HG02938 (cell line): ENCODE data around the gene KIF18A.
A peak's percentile ranks its signal among the peaks of the same experiment; 100 is the strongest.
"Not testable (repeated sequence)": the region's sequence is repeated elsewhere in the genome, so short reads cannot be mapped to it uniquely, and the experiment has no call there.

Experiments used
- ATAC-seq: cut with Tn5 transposase; IDR thresholded peaks from one replicate; pipeline ENCODE4 v1.9.1; 2021; ENCODE audit warnings: mild to moderate bottlenecking, moderate library complexity; ENCODE audit not compliant: unreplicated experiment

KIF18A gene

DNA sequence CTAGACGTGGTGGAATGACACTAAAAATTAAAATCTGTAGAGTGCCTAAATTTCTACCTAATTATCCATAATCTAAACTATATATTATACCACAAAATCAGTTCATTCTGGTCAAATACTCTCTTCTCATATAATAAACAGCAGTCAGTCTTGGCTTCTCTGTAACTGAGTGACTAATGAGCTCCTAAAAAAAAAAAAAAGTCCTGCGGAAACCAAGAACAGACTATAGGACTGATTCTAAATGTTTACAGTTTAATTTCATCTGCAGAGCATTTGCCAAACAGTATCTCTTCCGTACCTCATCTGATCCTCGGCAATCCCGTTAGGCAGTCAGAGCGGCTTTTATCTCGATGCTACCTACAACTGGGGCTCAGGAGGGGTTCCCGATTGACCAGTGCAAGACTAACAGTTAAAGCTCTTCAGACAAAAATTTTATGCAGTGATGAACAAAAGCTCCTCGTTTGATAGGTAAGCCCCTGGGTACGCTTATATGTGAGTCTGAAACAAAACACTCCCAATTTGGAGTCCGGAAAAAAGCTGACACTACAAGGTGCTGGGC lies 686 bp downstream of the KIF18A start:
- ATAC-seq = peak; percentile 1

DNA sequence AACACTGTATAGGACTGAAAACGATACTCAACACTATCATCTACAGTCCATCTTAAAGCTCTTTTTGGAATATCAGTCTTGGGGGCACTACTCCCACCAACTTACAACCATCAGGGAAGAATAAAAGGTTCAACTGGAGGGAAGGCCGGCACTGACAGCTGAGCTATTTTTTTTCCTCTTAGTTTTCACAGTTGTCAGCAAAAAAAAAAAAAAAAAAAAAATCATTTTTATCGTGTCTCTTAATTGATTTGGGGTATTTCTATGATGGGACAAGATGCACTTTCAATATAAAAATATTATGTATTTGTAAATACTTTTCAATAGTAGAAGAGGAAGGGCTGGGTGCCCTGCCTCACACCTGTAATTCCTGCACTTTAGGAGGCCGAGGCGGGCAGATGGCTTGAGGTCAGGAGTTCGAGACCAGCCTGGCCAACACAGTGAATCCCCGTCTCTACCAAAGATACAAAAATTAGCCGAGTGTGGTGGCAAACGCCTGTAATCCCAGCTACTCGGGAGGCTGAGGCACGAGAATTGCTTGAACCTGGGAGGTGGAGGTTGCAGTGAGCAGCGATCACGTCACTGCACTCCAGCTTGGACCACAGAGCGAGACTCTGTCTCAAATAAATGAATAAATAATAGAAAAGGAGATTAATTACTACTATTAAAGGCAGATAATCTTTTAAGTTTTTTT lies 1.5 kb downstream of the KIF18A start:
- no peak for ATAC-seq

- no peak for ATAC-seq
These were observed 2.1 kb downstream of the KIF18A start for GRCh38 chr11:28105869-28106268.

- ATAC-seq = no peak
These were observed 3.0 kb downstream of the KIF18A start for GRCh38 chr11:28104984-28105383.

- ATAC-seq = no peak
These were observed 3.5 kb downstream of the KIF18A start for GRCh38 chr11:28104425-28104824.

DNA sequence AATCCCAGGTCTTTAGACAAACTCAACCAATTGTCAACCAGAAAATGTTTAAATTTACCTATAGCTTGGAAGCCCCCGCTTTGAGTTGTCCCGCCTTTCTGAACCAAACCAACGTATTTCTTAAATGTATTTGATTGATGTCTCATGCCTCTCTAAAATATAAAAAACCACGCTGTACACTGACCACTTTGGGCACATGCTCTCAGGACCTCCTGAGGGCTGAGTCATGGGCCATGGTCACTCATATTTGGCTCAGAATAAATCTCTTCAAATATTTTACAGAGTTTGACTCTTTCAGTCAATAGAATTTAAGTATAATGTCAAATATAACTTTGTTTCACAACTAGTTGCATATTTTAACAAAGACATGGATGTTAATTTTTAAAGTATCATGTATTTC lies 5.7 kb downstream of the KIF18A start:
- not testable (repeated sequence) for ATAC-seq

- ATAC-seq = no peak
These were observed 7.3 kb downstream of the KIF18A start for GRCh38 chr11:28100665-28101064.

GRCh38 chr11:28099715-28100114 lies 8.2 kb downstream of the KIF18A start:
- ATAC-seq = no peak

DNA sequence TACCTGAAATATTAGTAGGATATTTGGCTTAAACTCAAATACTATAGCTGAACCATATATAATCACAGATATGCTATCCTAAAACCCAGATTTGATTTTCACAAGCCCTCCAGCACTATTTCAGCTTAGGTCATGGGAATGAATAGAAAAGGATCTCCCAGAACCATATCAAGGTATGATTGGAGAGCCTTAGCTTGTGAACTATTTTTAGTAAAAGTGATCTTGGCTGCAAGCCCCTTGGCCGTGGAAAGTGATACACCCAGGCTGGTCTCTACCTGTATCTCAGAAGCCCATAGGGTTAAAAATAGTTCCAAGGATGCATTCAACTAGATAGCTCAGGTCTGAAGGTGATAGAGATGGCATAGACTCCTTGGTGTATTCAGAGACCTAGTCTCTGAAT lies 9.7 kb downstream of the KIF18A start:
- ATAC-seq = no peak

DNA sequence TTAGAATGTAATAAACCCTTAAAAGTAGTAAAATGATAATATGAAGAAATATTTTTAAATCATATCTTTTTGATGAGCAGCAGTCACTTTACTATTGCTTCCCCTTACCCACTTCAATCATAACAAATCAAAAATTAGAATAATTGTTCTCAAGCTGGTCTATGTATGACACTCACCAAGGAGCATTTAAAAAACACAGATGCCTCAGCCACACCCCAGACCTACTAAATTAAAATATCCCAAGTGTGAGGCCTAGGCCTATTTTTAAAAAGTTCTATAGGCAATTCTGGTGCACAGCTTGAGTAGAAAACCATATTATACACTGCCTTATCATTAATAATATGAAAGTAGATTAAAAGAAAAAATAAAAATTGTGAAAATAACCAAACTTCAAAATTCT lies 15.2 kb downstream of the KIF18A start:
- no peak for ATAC-seq

DNA sequence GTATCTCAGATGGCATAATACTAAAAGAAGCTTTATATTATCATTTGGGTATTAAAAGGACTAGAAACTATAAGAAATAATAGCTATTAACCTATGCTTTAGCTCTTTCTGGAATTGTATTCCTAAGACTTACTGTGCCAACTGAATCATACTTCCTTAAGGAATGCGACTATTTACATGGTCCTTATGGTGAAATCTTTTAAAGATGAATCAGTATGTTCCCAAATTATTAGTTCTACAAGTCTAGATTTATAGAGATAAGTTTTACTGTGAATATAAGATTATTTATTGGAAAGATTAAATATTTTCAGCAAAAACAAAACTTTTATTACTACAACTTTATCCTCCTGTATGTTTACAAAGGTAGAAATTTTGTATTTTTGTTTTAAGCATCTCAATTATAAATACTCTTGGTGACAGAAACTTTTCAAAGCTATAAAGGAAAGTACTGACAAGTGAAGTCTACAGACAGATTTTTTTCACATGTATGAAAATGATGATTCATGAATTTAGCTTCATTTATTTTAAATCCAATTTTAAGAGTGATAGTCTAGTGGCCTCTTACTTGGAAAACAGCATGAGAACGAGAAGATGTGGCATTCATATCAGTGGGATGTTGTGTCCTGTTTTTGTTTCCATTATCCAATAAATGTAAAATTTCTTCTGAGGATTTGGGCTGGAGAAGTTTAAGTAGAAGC lies 17.8 kb downstream of the KIF18A start:
- no peak for ATAC-seq

DNA sequence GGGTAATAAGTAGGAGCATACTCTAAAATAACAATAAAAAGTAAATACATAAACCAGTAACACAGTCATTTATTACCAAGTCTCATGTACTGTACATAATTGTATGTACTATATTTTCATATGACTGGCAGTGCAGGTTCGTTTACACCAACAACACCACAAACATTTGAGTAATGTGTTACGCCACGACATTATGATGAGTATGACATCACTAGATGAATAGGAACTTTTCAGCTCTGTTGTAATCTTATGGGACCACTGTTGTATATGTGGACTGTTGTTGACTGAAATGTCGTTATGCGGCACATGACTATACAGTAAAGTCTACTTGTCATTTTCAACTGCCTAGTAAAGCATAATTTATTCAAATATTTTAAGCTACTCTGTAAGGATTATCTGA lies 18.6 kb downstream of the KIF18A start:
- no peak for ATAC-seq

- not testable (repeated sequence) for ATAC-seq
These were observed 20.3 kb downstream of the KIF18A start for GRCh38 chr11:28087693-28088092.

GRCh38 chr11:28087192-28087591 lies 20.8 kb downstream of the KIF18A start:
- ATAC-seq = not testable (repeated sequence)

DNA sequence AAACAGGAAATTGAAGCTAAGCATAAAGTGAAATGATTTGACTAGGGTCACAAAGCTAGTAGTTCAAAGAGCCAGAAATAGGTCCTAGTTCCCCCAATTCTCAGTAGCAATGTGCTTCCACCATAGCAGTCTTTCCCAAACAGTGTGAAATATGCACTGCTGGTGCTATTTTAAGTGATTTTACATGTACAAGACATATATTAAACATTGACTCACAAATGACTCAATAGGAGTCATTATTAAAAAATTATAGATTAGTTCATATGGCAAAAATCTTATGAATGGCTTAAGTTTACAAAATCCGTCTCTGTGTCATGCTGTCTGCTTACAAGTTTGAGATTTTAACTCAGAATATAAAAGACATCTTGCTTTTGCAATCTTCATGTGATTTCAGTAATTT lies 21.4 kb downstream of the KIF18A start:
- ATAC-seq = no peak

DNA sequence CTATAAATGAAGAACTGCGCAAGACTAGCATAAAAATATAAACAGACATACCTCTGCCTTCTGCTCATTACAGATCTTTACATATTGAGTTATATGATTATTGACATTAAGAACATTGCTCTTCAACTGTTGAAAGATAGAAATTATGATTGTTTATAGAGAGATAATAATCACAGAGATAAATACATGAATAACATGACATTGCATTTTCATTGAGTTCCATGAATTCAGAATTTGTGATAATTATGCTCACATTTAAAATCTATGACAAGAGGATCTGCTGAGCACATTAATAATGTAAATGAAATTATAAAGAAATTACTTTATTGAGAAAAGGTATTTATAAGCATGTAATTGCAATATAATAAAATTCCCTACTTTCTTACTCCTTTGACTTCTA lies 24.8 kb downstream of the KIF18A start:
- ATAC-seq = no peak

DNA sequence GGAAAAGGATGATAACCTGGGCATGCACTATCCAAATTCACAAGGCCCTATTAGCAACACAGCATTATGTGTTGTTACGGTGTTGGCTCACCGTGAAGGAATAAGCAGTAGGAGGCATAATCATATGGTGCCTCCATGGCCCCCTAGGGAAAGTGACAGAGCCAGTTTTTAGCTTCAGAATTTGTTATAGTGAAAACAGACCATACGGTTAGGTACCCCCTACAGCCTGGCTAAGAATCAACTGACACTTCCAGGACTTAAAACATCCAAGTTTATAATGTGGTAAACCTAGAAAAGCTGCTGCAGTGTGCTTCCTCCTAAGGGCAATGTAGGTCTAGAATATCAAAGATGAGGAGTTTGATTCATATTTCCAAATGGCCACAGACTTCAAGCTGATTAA lies 30.4 kb downstream of the KIF18A start:
- ATAC-seq = no peak

DNA sequence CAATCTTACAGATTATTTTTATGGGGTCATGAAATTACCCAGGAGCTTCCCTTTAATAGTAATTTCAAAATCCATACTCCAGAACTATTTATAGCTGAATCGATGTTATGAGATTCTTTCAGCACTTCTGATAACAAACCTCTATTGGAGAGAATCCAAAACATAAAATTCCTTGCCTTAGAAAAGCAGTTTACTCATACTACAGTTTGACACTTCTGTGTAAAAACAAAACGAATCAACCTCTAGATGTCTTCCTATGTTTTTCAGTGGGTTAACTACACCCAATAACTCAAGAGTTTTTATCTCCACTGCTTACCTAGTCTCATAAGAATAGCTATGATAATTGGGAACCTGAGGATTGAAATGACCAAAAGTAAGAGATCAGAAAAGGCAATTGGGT lies 35.6 kb downstream of the KIF18A start:
- ATAC-seq = no peak

- no peak for ATAC-seq
These were observed 36.7 kb downstream of the KIF18A start for GRCh38 chr11:28071305-28071704.

DNA sequence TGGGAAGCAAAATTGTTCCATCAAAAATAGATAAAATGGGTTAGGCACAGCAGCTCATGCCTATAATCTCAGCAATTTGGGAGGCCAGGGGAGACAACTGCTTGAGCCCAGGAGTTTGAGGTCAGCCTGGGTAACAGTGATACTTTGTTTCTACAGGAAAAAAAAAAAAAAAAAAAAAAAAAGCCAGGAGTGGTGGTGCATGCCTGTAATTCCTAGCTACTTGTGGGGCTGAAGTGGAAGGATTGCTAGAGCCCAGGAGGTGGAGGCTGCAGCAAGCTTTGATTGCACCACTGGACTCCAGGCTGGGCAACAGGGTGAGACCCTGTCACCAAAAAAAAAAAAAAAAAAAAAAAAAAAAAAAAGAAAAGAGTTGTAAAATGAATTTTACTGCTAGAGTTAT lies 49.6 kb downstream of the KIF18A start:
- no peak for ATAC-seq

- no peak for ATAC-seq
These were observed 53.1 kb downstream of the KIF18A start for GRCh38 chr11:28054821-28055220.
